Peyer's patch (tissue), 4 donors: ENCODE measurements around the gene ITM2C. TPM values are rescaled to one million over a fixed set of nuclear protein-coding genes. Genes with fewer than 3 reads are reported as not detected.
A peak's percentile ranks its signal among the peaks of the same experiment; 100 is the strongest.

Experiments
- DNase-seq, 3 donors: peaks; one replicate each; pipeline ENCODE4 v3.0.0-alpha.2; 2017 to 2019
- H3K27ac ChIP-seq, 4 donors: fragments of 200-600 bp; sonication (generic); one replicate each; pipeline ENCODE4 v1.5.1; 2016 to 2019
- H3K27me3 ChIP-seq, 2 donors: fragments of 200-600 bp; sonication (generic); one replicate each; pipeline ENCODE4 v1.5.1; 2019
- H3K36me3 ChIP-seq, 3 donors: fragments of 200-600 bp; sonication (generic); one replicate each; pipeline ENCODE4 v1.5.1; 2016 to 2019
- H3K4me1 ChIP-seq, 4 donors: fragments of 200-600 bp; sonication (generic); one replicate each; pipeline ENCODE4 v1.5.1; 2016 to 2019
- H3K4me3 ChIP-seq, 4 donors: fragments of 200-600 bp; sonication (generic); 1 replicate in 3 of 4; 2 replicates in 1 of 4; pipeline ENCODE4 v1.5.1; 2016 to 2019; ENCODE audit warnings: mild to moderate bottlenecking in 1 of 4
- H3K9me3 ChIP-seq, 4 donors: fragments of 200-600 bp; sonication (generic); one replicate each; pipeline ENCODE4 v1.5.1; 2016 to 2019; ENCODE audit warnings: mild to moderate bottlenecking in 1 of 4
- POLR2A ChIP-seq, 2 donors: fragments of 450-650 bp; IDR thresholded peaks; one replicate each; pipeline ENCODE4 v1.5.1; 2017; ENCODE audit warnings: antibody characterized with exemption in 2 of 2, mild to moderate bottlenecking in 2 of 2, moderate library complexity in 2 of 2
- total RNA-seq, 4 donors: library from RNA; depleted of rRNA; stranded (reverse); fragments of >200 nt; gene quantifications; one replicate each; pipeline ENCODE4 v1.1.0, GENCODE V29; 2016
- TF ChIP-seq, protein P1 (sequence below), 6 experiments: fragments of 450-650 bp in 4 of 6; fragments of 200-600 bp in 2 of 6; sonication (generic) in 1 of 6; IDR thresholded peaks; one replicate each; pipeline ENCODE4 v1.5.1; 2017 to 2019; ENCODE audit warnings: antibody characterized with exemption in 6 of 6, mild to moderate bottlenecking in 3 of 6, moderate library complexity in 1 of 6

The ITM2C gene
- total RNA-seq, 4 donors from 2014 or later, result 69.3 to 710 (median 610) TPM

DNA sequence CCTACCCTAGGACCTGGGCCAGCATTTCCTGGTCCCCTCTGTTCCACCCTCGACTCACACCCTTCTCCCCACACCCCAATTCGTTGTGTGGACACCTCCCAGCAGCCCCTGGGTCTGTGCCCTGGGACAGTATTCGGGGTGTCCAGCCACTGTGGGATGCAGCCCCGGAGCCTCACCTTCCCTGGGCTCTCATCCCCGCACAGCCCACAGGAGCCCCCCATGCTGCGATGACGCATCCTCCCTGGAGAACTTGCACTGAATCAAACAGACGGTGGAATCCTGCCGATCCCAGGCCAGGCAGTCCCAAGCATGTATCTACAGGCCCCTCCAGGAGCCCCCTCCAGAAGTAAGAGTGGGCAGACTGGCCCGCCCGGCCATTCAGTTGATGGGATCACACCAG is 9.7 kb downstream of the ITM2C start:
- Histone ChIP-seq H3K36me3 (peaks cover 0 to 49% (median 0%) of the 10 kb centered on the region in 3 donors), H3K27ac (peak overlapping the region in 2 of 4 donors; percentile 54 to 73), H3K9me3 (no peaks in the 10 kb centered on the region), H3K27me3 (no peaks in the 10 kb centered on the region), H3K4me3 (no peak overlapping the region), H3K4me1 (peaks cover 17 to 80% (median 36%) of the 10 kb centered on the region in 4 donors)
- DNase-seq, result peak; percentile 12 to 43 (median 30)
- TF ChIP-seq POLR2A (IDR thresholded peaks at IDR 0.05), result no peak
- TF ChIP-seq, protein P1, sequence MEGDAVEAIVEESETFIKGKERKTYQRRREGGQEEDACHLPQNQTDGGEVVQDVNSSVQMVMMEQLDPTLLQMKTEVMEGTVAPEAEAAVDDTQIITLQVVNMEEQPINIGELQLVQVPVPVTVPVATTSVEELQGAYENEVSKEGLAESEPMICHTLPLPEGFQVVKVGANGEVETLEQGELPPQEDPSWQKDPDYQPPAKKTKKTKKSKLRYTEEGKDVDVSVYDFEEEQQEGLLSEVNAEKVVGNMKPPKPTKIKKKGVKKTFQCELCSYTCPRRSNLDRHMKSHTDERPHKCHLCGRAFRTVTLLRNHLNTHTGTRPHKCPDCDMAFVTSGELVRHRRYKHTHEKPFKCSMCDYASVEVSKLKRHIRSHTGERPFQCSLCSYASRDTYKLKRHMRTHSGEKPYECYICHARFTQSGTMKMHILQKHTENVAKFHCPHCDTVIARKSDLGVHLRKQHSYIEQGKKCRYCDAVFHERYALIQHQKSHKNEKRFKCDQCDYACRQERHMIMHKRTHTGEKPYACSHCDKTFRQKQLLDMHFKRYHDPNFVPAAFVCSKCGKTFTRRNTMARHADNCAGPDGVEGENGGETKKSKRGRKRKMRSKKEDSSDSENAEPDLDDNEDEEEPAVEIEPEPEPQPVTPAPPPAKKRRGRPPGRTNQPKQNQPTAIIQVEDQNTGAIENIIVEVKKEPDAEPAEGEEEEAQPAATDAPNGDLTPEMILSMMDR (IDR thresholded peaks at IDR 0.05), result no peak

DNA sequence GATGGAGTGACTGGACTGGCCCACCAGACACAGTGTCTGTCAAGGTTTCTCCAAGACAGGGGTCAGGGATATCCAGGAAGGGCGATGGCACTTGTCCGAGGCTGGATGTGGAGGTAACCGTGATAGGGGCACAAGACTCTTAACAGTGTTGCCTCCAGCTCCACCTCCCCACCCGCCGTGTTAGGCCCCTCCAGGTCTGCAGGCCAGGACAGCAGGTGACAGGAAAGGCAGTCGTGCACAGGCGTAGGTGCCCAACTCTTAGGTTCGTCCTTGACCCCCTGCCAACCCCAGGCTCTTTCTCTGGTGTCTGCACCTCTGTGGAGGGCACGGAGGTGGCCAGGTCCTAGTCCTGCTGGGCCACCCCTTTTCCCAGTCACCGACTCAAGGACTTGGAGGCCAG is 10.1 kb downstream of the ITM2C start:
- Histone ChIP-seq H3K27me3 (no peaks in the 10 kb centered on the region), H3K9me3 (no peaks in the 10 kb centered on the region), H3K4me1 (peaks cover 17 to 76% (median 36%) of the 10 kb centered on the region in 4 donors), H3K4me3 (no peak overlapping the region), H3K36me3 (peaks cover 0 to 49% (median 0%) of the 10 kb centered on the region in 3 donors), H3K27ac (peak overlapping the region in 1 of 4 donors; percentile 73)
- peak; percentile 10 to 39 (median 27) for DNase-seq
- TF ChIP-seq POLR2A (IDR thresholded peaks at IDR 0.05), result no peak
- TF ChIP-seq, protein P1 (IDR thresholded peaks at IDR 0.05), result no peak

- Histone ChIP-seq H3K27ac (peak overlapping the region in 1 of 4 donors; percentile 73), H3K4me1 (peaks cover 17 to 73% (median 36%) of the 10 kb centered on the region in 4 donors), H3K36me3 (peaks cover 0 to 49% (median 0%) of the 10 kb centered on the region in 3 donors), H3K27me3 (no peaks in the 10 kb centered on the region), H3K4me3 (no peak overlapping the region), H3K9me3 (no peaks in the 10 kb centered on the region)
- no peak for TF ChIP-seq POLR2A (IDR thresholded peaks at IDR 0.05)
- TF ChIP-seq, protein P1 (IDR thresholded peaks at IDR 0.05), result no peak
- DNase-seq, result peak in 2 of 3 donors; percentile 14 to 44
Observed at GRCh38 chr2:230875347-230876315, 10.9 kb downstream of the ITM2C start.

GRCh38 chr2:230877116-230877758 is 12.5 kb downstream of the ITM2C start:
- TF ChIP-seq, protein P1 (IDR thresholded peaks at IDR 0.05), result no peak
- peak in 1 of 2 donors; percentile 48 for TF ChIP-seq POLR2A (IDR thresholded peaks at IDR 0.05)
- peak; percentile 16 to 71 (median 69) for DNase-seq
- no peaks in the 10 kb centered on the region for H3K27me3 ChIP-seq

GRCh38 chr2:230877759-230878598 is 13.2 kb downstream of the ITM2C start:
- peak; percentile 57 to 67 (median 58) for DNase-seq
- Histone ChIP-seq H3K4me3 (no peak overlapping the region), H3K36me3 (peaks cover 0 to 49% (median 0%) of the 10 kb centered on the region in 3 donors), H3K9me3 (no peaks in the 10 kb centered on the region), H3K27me3 (no peaks in the 10 kb centered on the region), H3K27ac (peak overlapping the region; percentile 71 to 96 (median 79)), H3K4me1 (peaks cover 17 to 49% (median 27%) of the 10 kb centered on the region in 4 donors)
- TF ChIP-seq, protein P1 (IDR thresholded peaks at IDR 0.05), result no peak
- no peak for TF ChIP-seq POLR2A (IDR thresholded peaks at IDR 0.05)

More at GRCh38 chr2:230877116-230877758, 12.5 kb downstream of the ITM2C start:
- Histone ChIP-seq H3K27ac (peak overlapping the region; percentile 71 to 96 (median 79)), H3K9me3 (no peaks in the 10 kb centered on the region), H3K4me3 (peak overlapping the region in 1 of 4 donors; percentile 2), H3K36me3 (peaks cover 0 to 49% (median 0%) of the 10 kb centered on the region in 3 donors), H3K4me1 (peaks cover 17 to 57% (median 33%) of the 10 kb centered on the region in 4 donors)
